Body of pancreas (tissue), 4 donors: ENCODE measurements around the gene MVD. TPM values are rescaled to one million over a fixed set of nuclear protein-coding genes. Genes with fewer than 3 reads are reported as not detected.

Source experiments
- ATAC-seq: fragments of 150-250 bp; one replicate; pipeline ENCODE4 v1.9.1; 2016
- DNase-seq, 4 donors: peaks; one replicate each; pipeline ENCODE4 v3.0.0-alpha.2; 2019
- H3K27ac ChIP-seq, 4 donors: fragments of 200-600 bp; sonication (generic); 1 replicate in 3 of 4; 2 replicates in 1 of 4; pipeline versions ENCODE4 v1.5.1 to v1.6.1; 2016 to 2019; ENCODE audit warnings: mild to moderate bottlenecking in 1 of 4, mixed read lengths in 1 of 4, moderate library complexity in 1 of 4
- H3K27me3 ChIP-seq, 2 donors: fragments of 200-600 bp; sonication (generic); one replicate each; pipeline ENCODE4 v1.6.0; 2016; ENCODE audit warnings: mild to moderate bottlenecking in 1 of 2
- H3K36me3 ChIP-seq, 2 donors: fragments of 200-600 bp; sonication (generic); replicated peaks in 1 of 2; 2 replicates each; pipeline ENCODE4 v1.5.1; 2016; ENCODE audit warnings: low read depth in 2 of 2; ENCODE audit not compliant: insufficient read depth in 1 of 2
- H3K4me1 ChIP-seq: fragments of 200-600 bp; sonication (generic); one replicate; pipeline ENCODE4 v1.6.0; 2016
- H3K4me3 ChIP-seq, 2 donors: fragments of 200-600 bp; sonication (generic); 1 replicate in 1 of 2; 2 replicates in 1 of 2; pipeline ENCODE4 v1.5.1; 2016 to 2019
- H3K9me3 ChIP-seq, 3 donors: fragments of 200-600 bp; sonication (generic); 1 replicate in 2 of 3; 2 replicates in 1 of 3; pipeline ENCODE4 v1.5.1; 2016
- CTCF ChIP-seq, 7 experiments: fragments of 450-650 bp in 4 of 7; fragments of 200-600 bp in 3 of 7; sonication (generic) in 3 of 7; IDR thresholded peaks; one replicate each; pipeline ENCODE4 v1.5.1; 2016 to 2019; ENCODE audit warnings: antibody characterized with exemption in 7 of 7
- POLR2A ChIP-seq, 3 donors: fragments of 450-650 bp; IDR thresholded peaks; one replicate each; pipeline ENCODE4 v1.6.1; 2016; ENCODE audit warnings: antibody characterized with exemption in 3 of 3, mild to moderate bottlenecking in 2 of 3
- WGBS, 2 donors: methylation state at CpG; one replicate each; pipeline ENCODE4 v1.1.5; 2017; 5-methylcytosine and 5-hydroxymethylcytosine counted together
- intact Hi-C: fragments of 100-400 bp; cut with DNase I; formaldehyde crosslinking; loops from one replicate; pipeline ENCODE4 v1.15.1; 2023
- total RNA-seq, 2 donors: library from RNA; depleted of rRNA; stranded (reverse); fragments of >200 nt; gene quantifications; one replicate each; pipeline ENCODE4 v1.1.0, GENCODE V29; 2016

The MVD gene
- total RNA-seq, 2 donors from 2014 or later: 16.9 to 28.7 TPM

- Histone ChIP-seq H3K27ac (no peak overlapping the region), H3K9me3 (no peaks in the 10 kb centered on the region), H3K36me3 (no peaks in the 10 kb centered on the region), H3K4me1 (no peaks in the 10 kb centered on the region), H3K27me3 (no peaks in the 10 kb centered on the region), H3K4me3 (no peak overlapping the region)
- TF ChIP-seq POLR2A (IDR thresholded peaks at IDR 0.05) (no peak), CTCF (IDR thresholded peaks at IDR 0.05) (no peak)
- WGBS, 2 donors: 62 to 88% methylated on average over 4 to 31 of the region's 32 CpGs
- DNase-seq (no peak), ATAC-seq (no peak)
- intact Hi-C loops: no loop called here
Measured at GRCh38 chr16:88678224-88678979, 15.5 kb upstream of the MVD start.

DNA sequence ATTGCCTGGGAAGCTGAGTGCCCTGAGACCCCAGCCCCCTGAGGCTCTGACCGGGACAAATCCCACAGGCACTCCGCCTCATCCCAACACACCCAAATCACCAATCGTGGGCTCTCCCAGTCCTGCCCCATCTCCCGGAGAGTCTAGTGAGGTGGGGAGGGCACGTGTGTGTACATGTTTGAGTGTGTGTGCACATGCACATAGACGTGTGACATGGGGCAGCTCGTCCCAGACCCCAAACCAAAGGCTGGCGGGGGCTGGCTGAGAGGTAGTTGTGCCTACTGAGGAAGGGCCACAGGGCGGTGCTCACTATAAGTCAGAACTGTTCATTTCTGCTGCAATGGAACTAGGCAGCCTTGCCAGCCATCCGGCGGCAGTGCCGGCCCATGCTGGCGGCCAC lies 14.8 kb upstream of the MVD start:
- DNase-seq: no peak
- Histone ChIP-seq H3K36me3 (no peaks in the 10 kb centered on the region), H3K9me3 (no peaks in the 10 kb centered on the region), H3K4me1 (no peaks in the 10 kb centered on the region), H3K4me3 (no peak overlapping the region), H3K27me3 (no peaks in the 10 kb centered on the region), H3K27ac (no peak overlapping the region)
- intact Hi-C loops: no loop called here
- TF ChIP-seq POLR2A (IDR thresholded peaks at IDR 0.05) (no peak), CTCF (IDR thresholded peaks at IDR 0.05) (no peak)
- 81 to 84% methylated on average over 5 to 13 of the region's 13 CpGs for WGBS, 2 donors
- no peak for ATAC-seq

DNA sequence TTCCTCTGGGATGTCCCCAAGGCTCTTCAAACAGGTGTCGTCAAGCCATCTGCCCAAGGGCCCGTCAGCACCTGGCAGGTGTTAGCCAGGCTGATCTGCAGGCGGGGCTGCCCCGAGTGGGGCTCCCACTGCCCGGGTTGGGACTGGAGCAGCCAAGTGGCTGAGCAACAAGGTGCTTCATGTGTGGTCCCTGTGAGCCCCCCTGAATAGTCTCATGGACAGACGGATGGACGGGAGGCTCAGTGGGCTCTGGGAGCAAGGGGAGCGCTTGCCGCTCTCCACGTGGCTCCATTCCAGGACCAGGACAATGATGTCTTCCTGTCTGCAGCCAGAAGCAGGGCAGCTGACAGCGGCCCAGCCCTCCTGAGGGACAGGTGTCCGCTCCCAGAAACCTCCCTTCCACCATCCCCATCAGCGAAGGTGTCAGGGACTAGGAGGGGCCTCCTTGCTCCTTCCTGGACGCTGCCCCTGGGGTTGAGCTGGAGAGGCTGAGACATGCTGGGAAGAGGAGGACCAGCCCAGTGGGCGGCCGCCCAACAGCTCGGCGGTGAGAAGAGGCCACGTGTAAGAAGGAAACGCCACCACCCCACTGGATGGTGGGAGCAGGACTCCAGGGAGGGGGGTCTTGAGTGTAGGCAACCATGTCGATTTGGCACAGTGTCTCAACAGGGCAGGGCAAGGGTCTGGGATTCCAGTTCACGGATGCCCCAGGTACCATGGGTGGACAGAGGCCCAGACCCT lies 13.8 kb upstream of the MVD start:
- DNase-seq (no peak), ATAC-seq (no peak)
- H3K27ac ChIP-seq: no peak overlapping the region
- no peak for TF ChIP-seq CTCF (IDR thresholded peaks at IDR 0.05)
- TF ChIP-seq POLR2A (IDR thresholded peaks at IDR 0.05): no peak
- H3K36me3 ChIP-seq: no peaks in the 10 kb centered on the region
- H3K4me1 ChIP-seq: no peaks in the 10 kb centered on the region
- H3K4me3 ChIP-seq: no peak overlapping the region
- no peaks in the 10 kb centered on the region for H3K9me3 ChIP-seq
- 89 to 90% methylated on average over 16 to 20 of the region's 22 CpGs for WGBS, 2 donors
- intact Hi-C loops: no loop called here
- no peaks in the 10 kb centered on the region for H3K27me3 ChIP-seq

- DNase-seq: no peak
- Histone ChIP-seq H3K4me3 (no peak overlapping the region), H3K9me3 (no peaks in the 10 kb centered on the region), H3K36me3 (no peaks in the 10 kb centered on the region), H3K4me1 (no peaks in the 10 kb centered on the region), H3K27me3 (no peaks in the 10 kb centered on the region), H3K27ac (no peak overlapping the region)
- TF ChIP-seq CTCF (IDR thresholded peaks at IDR 0.05): no peak
- TF ChIP-seq POLR2A (IDR thresholded peaks at IDR 0.05): no peak
- 82 to 89% methylated on average over 18 to 19 of the region's 19 CpGs for whole genome bisulfite sequencing, 2 donors
- ATAC-seq: no peak
- intact Hi-C loops: no loop called here
Measured at GRCh38 chr16:88673716-88674379, 11.0 kb upstream of the MVD start.
